ENCODE measurements around the gene STRA8.
A peak's percentile ranks its signal among the peaks of the same experiment; 100 is the strongest.
"Not testable (repeated sequence)": the region's sequence is repeated elsewhere in the genome, so short reads cannot be mapped to it uniquely, and the experiment has no call there.

The STRA8 gene

DNA sequence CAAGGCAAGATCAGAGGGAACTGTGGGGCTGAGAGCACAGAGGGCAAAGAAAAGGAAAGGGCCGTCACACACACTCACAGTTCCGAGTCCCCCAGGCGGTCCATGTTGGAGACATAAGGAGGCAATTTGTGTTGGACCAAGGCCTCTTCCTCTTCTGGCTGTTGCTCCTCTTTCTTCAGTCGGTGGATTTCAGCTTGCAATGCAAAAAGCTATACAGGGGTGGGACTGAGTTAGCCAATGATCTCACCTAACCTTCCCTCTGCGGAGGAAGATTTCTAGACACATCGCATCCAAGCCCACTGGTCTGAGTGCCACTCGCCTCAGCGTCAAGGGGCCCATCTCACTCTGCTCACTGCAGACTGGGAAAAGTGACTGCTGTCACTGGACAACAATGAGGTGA, 27.8 kb upstream of the STRA8 start:
- DNase-seq = no peak

DNA sequence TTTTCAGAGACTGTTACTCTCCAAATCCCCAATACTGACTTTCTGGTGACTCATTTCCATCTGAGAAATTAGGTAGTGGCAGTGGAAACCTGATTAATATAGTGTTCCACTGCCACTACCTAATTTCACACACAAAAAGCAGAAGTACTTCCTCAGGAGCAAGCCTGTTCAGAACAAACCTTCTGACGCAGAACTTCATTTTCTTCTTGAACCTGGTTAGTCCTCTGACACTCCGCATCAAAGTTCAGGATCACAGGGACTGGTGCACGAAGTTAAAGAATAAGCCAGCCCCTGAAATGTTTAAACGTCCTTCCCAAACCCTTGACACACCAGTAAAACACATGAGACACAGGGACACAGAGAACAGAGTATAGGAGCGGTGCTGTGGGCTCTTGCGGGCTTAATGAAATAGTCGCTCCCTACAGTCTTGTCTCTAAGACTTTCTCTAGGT, 26.7 kb upstream of the STRA8 start:
- DNase-seq = no peak

GRCh38 chr7:135207406-135208101, 26.1 kb upstream of the STRA8 start:
- DNase-seq = no peak

GRCh38 chr7:135208102-135208793, 25.4 kb upstream of the STRA8 start:
- DNase-seq = no peak

GRCh38 chr7:135209225-135209834, 24.3 kb upstream of the STRA8 start:
- DNase-seq = no peak

GRCh38 chr7:135210888-135211178, 22.8 kb upstream of the STRA8 start:
- peak; percentile 69 for DNase-seq

DNA sequence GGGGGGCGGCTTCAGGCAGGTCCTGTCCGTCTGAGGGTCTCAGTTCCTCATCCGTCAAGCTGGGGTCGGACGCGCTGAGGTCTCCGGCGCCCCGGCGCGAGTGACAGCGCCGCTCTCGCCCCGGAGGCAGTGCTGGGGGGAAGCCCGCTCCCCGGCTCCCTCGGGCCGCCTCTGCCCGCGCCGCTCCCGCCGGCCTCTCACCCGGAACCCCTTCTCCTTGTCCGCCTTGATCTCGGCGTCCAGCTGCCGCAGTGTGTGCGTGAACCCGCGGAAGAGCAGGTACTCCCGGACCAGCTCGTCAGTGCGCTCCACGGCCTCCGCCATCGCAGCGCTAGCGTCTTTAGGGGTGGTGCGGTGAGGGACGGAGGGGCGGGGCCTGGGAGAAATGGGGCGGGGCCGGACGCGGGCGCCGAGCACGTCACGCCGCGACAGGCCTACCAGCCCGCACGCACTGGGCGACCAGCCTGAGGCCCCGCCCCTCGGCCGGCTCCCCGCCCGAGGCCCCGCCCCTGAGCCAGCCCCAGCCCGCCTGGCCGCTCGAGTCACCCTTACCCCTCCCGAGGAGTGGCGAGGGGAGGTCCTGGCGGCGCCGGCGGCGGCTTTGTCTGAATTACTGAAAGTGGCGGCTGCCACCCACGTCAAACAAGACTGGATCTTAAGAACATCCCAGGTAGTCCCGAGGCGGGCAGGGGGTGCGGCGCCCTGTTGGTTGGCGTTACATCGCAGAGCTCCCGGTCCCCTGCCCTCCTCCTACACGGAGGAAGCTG, 22.3 kb upstream of the STRA8 start, which contains the start of gene WDR91:
Gene WDR91, minus strand, starts transcription at position 348 of the 767 bp plus-strand sequence. Its CDS starts 24 bp downstream, at position 324.
- peak; percentile 96 for DNase-seq

- not testable (repeated sequence) for DNase-seq
These were observed 21.5 kb upstream of the STRA8 start for GRCh38 chr7:135211946-135212685.

DNA sequence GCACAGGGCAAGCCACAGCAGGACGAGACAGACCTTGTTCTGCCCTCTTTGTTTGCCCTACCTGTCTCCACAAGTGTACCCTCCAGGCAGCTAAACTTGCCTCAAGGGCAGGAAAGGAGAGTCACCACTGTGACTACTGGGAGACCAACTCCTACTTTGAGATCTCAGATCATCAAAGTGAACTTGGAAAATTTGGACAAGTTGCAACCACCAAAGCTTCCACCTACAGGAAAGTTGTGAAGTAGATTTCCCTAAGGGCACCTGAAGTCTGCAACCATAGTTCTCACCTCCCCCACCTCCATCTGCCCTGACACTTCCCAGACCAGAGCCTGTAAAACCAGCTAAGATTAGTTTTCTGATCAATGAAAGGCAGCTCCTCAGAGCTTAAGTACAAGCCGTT, 19.8 kb upstream of the STRA8 start:
- no peak for DNase-seq

DNA sequence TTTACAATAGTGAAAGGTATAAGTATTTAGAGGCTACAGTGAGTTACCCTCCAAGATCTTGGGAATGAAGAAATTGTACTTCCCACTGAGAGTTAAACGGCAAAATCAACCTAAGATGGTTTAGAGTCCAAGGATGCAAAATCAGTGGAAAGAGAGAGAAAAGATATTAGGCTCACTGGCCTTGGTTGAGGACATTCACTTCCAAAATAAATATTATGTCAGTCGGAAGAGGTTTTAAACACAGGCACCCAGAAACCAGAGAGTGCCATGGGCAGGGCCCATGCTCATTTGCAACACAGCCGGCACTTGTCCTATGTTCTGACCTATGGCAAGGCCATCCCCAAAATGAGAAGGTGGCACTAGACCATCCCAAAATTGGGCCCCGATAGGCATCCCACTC, 18.5 kb upstream of the STRA8 start:
- DNase-seq = no peak

GRCh38 chr7:135215698-135216097, 17.9 kb upstream of the STRA8 start:
- DNase-seq = no peak

GRCh38 chr7:135217645-135218509, 15.8 kb upstream of the STRA8 start:
- DNase-seq = no peak

- DNase-seq = no peak
These were observed 9.6 kb upstream of the STRA8 start for GRCh38 chr7:135224027-135224426.

GRCh38 chr7:135231686-135232085, 2.0 kb upstream of the STRA8 start:
- no peak for DNase-seq

- DNase-seq = no peak
These were observed 1.6 kb upstream of the STRA8 start for GRCh38 chr7:135232087-135232486.

- peak; percentile 17 for DNase-seq
These were observed 918 bp upstream of the STRA8 start for GRCh38 chr7:135232720-135233119.

DNA sequence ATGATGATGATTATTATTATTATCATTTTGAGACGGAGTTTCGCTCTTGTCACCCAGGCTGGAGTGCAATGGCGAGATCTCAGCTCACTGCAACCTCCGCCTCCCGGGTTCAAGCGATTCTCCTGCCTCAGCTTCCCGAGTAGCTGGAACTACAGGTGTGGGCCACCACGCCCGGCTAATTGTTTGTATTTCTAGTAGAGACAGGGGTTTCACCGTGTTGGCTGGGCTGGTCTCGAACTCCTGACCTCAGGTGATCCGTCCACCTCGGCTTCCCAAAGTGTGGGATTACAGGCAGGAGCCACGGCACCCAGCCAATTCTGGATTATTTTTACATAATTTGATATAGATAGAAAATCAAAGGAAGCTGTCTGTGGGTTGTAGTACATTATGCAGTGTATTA, 457 bp downstream of the STRA8 start:
- not testable (repeated sequence) for DNase-seq

- no peak for DNase-seq
These were observed 1.1 kb downstream of the STRA8 start for GRCh38 chr7:135234727-135235126.

GRCh38 chr7:135235841-135236240, 2.2 kb downstream of the STRA8 start:
- DNase-seq = no peak

GRCh38 chr7:135236727-135237126, 3.1 kb downstream of the STRA8 start:
- no peak for DNase-seq

DNA sequence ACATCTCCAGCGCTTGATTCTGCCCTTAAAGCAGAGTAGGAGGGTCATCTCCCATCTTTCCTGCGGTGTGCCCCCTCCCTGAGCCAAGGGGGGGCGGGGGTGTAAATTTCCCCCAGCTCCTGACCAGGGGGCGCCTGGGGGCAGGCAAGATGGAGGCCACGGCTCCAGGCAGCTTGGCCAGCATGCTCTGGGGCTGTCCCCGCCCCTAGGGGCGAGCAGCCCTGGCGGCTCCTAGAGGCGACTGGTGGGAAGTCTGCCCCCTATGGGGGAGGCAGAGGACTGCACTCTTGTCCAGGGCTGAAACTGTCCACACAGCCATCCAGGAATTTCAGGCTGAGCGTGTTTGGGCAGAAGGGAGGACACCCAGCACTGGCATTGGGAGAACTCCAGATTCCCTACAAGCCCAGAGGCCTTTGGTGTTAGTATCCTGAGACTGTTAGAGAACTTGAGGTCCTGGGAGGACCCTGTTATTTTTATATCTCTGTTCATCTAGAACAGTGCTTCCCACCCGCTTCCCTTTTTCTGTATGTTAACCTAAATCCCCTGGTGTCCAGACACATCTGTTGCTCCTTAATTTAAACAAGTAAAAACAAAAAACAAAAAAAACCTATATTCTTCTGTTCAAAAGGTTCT, 4.6 kb downstream of the STRA8 start:
- DNase-seq = peak; percentile 70

Data from NCI-H69 (cell line).